HEK293 (cell line): ENCODE measurements around the gene MRPL39.

Source experiments
- AEBP2 ChIP-seq: fragments of 450-650 bp; formaldehyde crosslinking; IDR thresholded peaks from 2 replicates; pipeline ENCODE4 v1.5.1; 2016; ENCODE audit warnings: missing biosample characterization, missing genetic modification characterization, borderline replicate concordance
- ATF2 ChIP-seq: fragments of 450-650 bp; formaldehyde crosslinking; IDR thresholded peaks from 2 replicates; pipeline ENCODE4 v1.5.1; 2016; ENCODE audit warnings: missing biosample characterization, missing genetic modification characterization, low read depth
- BCL11A ChIP-seq: fragments of 450-650 bp; formaldehyde crosslinking; IDR thresholded peaks from 2 replicates; pipeline ENCODE4 v1.5.1; 2016; ENCODE audit warnings: low read depth, missing biosample characterization, missing genetic modification characterization
- GFI1B ChIP-seq: fragments of 450-650 bp; formaldehyde crosslinking; IDR thresholded peaks from 2 replicates; pipeline ENCODE4 v1.5.1; 2016; ENCODE audit warnings: missing biosample characterization, missing genetic modification characterization
- INSM2 ChIP-seq: fragments of 450-650 bp; formaldehyde crosslinking; IDR thresholded peaks from 2 replicates; pipeline ENCODE4 v1.5.1; 2016; ENCODE audit warnings: missing biosample characterization, missing genetic modification characterization
- KLF16 ChIP-seq: fragments of 450-650 bp; formaldehyde crosslinking; IDR thresholded peaks from 2 replicates; pipeline ENCODE4 v1.5.1; 2017; ENCODE audit warnings: missing biosample characterization, missing genetic modification characterization
- KLF17 ChIP-seq: fragments of 450-650 bp; formaldehyde crosslinking; IDR thresholded peaks from 2 replicates; pipeline ENCODE4 v1.5.1; 2016; ENCODE audit warnings: missing biosample characterization, missing genetic modification characterization
- MEIS1 ChIP-seq: sonication (generic); formaldehyde crosslinking; IDR thresholded peaks from 2 replicates; pipeline ENCODE4 v1.8.1; 2022; ENCODE audit warnings: missing genetic modification reagents, mild to moderate bottlenecking, borderline replicate concordance
- PRDM1 ChIP-seq: fragments of 450-650 bp; formaldehyde crosslinking; IDR thresholded peaks from 2 replicates; pipeline ENCODE4; 2016; ENCODE audit warnings: missing biosample characterization, missing genetic modification characterization
- SCRT1 ChIP-seq: fragments of 450-650 bp; formaldehyde crosslinking; IDR thresholded peaks from 2 replicates; pipeline ENCODE4 v1.5.1; 2016; ENCODE audit warnings: missing biosample characterization, missing genetic modification characterization, borderline replicate concordance
- SP3 ChIP-seq: fragments of 450-650 bp; formaldehyde crosslinking; IDR thresholded peaks from 2 replicates; pipeline ENCODE4 v1.5.1; 2016; ENCODE audit warnings: missing biosample characterization, missing genetic modification characterization
- TRIM28 ChIP-seq: IDR thresholded peaks from 2 replicates; pipeline ENCODE4 v1.6.1; 2011; ENCODE audit warnings: low read length, control low read depth, borderline replicate concordance
- WT1 ChIP-seq: fragments of 450-650 bp; formaldehyde crosslinking; IDR thresholded peaks from 2 replicates; pipeline ENCODE4 v1.5.1; 2016; ENCODE audit warnings: missing biosample characterization, missing genetic modification characterization
- ZEB2 ChIP-seq: fragments of 450-650 bp; formaldehyde crosslinking; IDR thresholded peaks from 2 replicates; pipeline ENCODE4 v1.5.1; 2016; ENCODE audit warnings: missing biosample characterization, missing genetic modification characterization
- ZNF114 ChIP-seq: fragments of 450-650 bp; formaldehyde crosslinking; IDR thresholded peaks from 2 replicates; pipeline ENCODE4 v1.5.0; 2017; ENCODE audit warnings: missing biosample characterization, missing genetic modification characterization
- ZNF169 ChIP-seq: fragments of 450-650 bp; formaldehyde crosslinking; IDR thresholded peaks from 2 replicates; pipeline ENCODE4 v1.5.1; 2016; ENCODE audit warnings: missing biosample characterization, missing genetic modification characterization
- ZNF202 ChIP-seq: fragments of 450-650 bp; formaldehyde crosslinking; IDR thresholded peaks from 2 replicates; pipeline ENCODE4 v1.5.1; 2016; ENCODE audit warnings: missing biosample characterization, missing genetic modification characterization, borderline replicate concordance
- ZNF266 ChIP-seq: fragments of 450-650 bp; formaldehyde crosslinking; IDR thresholded peaks from 2 replicates; pipeline ENCODE4 v1.5.1; 2016; ENCODE audit warnings: missing biosample characterization, missing genetic modification characterization, low read depth
- ZNF404 ChIP-seq: fragments of 450-650 bp; formaldehyde crosslinking; IDR thresholded peaks from 2 replicates; pipeline ENCODE4 v1.5.1; 2017; ENCODE audit warnings: missing biosample characterization, missing genetic modification characterization
- ZNF449 ChIP-seq: fragments of 450-650 bp; formaldehyde crosslinking; IDR thresholded peaks from 2 replicates; pipeline ENCODE4 v1.5.1; 2017; ENCODE audit warnings: missing biosample characterization, mild to moderate bottlenecking, missing genetic modification characterization, moderate library complexity
- ZNF473 ChIP-seq: fragments of 450-650 bp; formaldehyde crosslinking; IDR thresholded peaks from 2 replicates; pipeline ENCODE4 v1.5.1; 2017; ENCODE audit warnings: missing biosample characterization, missing genetic modification characterization
- ZNF549 ChIP-seq: fragments of 450-650 bp; IDR thresholded peaks from 2 replicates; pipeline ENCODE4 v1.5.1; 2018; ENCODE audit warnings: missing biosample characterization, missing genetic modification characterization, mild to moderate bottlenecking, inconsistent platforms, moderate library complexity
- ZNF560 ChIP-seq: fragments of 450-650 bp; formaldehyde crosslinking; IDR thresholded peaks from 2 replicates; pipeline ENCODE4 v1.5.1; 2017; ENCODE audit warnings: missing biosample characterization, missing genetic modification characterization, borderline replicate concordance
- ZNF561 ChIP-seq: fragments of 450-650 bp; IDR thresholded peaks from 2 replicates; pipeline ENCODE4 v1.5.1; 2018; ENCODE audit warnings: missing biosample characterization, missing genetic modification characterization, borderline replicate concordance
- ZNF571 ChIP-seq: fragments of 450-650 bp; formaldehyde crosslinking; IDR thresholded peaks from 2 replicates; pipeline ENCODE4 v1.5.0; 2017; ENCODE audit warnings: missing biosample characterization, missing genetic modification characterization
- ZNF596 ChIP-seq: fragments of 450-650 bp; IDR thresholded peaks from 2 replicates; pipeline ENCODE4 v1.5.0; 2018; ENCODE audit warnings: missing biosample characterization, mild to moderate bottlenecking, missing genetic modification characterization, moderate library complexity
- ZNF610 ChIP-seq: fragments of 450-650 bp; formaldehyde crosslinking; IDR thresholded peaks from 2 replicates; pipeline ENCODE4 v1.5.1; 2016; ENCODE audit warnings: missing biosample characterization, missing genetic modification characterization, borderline replicate concordance
- ZNF621 ChIP-seq: fragments of 450-650 bp; formaldehyde crosslinking; IDR thresholded peaks from 2 replicates; pipeline ENCODE4 v1.5.1; 2017; ENCODE audit warnings: missing biosample characterization, missing genetic modification characterization
- ZNF670 ChIP-seq: fragments of 450-650 bp; formaldehyde crosslinking; IDR thresholded peaks from 2 replicates; pipeline ENCODE4 v1.5.1; 2016; ENCODE audit warnings: missing biosample characterization, missing genetic modification characterization, low read depth
- ZNF692 ChIP-seq: fragments of 450-650 bp; formaldehyde crosslinking; IDR thresholded peaks from 2 replicates; pipeline ENCODE4 v1.5.1; 2016; ENCODE audit warnings: missing biosample characterization, missing genetic modification characterization
- ZNF768 ChIP-seq: fragments of 450-650 bp; formaldehyde crosslinking; IDR thresholded peaks from 2 replicates; pipeline ENCODE4 v1.5.1; 2018; ENCODE audit warnings: missing biosample characterization, mild to moderate bottlenecking, missing genetic modification characterization
- ZNF776 ChIP-seq: fragments of 450-650 bp; formaldehyde crosslinking; IDR thresholded peaks from 2 replicates; pipeline ENCODE4 v1.5.0; 2017; ENCODE audit warnings: missing biosample characterization, missing genetic modification characterization, borderline replicate concordance

MRPL39 gene

GRCh38 chr21:25607151-25608043 lies at the start of gene MRPL39 (continued):
- TF ChIP-seq ZNF549 (tag by site-specific recombination): no peak
- no peak; the same call in 1 of the 2 replicates for TF ChIP-seq GFI1B (tag by site-specific recombination)
- peak; percentile 81 for TF ChIP-seq INSM2 (tag by site-specific recombination)
- TF ChIP-seq ATF2 (tag by site-specific recombination): no peak
- TF ChIP-seq ZNF560 (tag by site-specific recombination): no peak
- TF ChIP-seq ZNF692 (tag by site-specific recombination): peak; percentile 93
- TF ChIP-seq ZNF768: no peak
- TF ChIP-seq ZNF449: peak; percentile 20; the same call in 1 of the 2 replicates
- TF ChIP-seq ZNF670: no peak
- TF ChIP-seq KLF16 (tag by site-specific recombination): peak; percentile 97
- TF ChIP-seq ZNF404 (tag by site-specific recombination): no peak
- TF ChIP-seq ZNF202 (tag by site-specific recombination): no peak
- peak; percentile 80; the same call in 1 of the 2 replicates for TF ChIP-seq TRIM28
- peak; percentile 95 for TF ChIP-seq ZNF561 (tag by site-specific recombination)
- TF ChIP-seq ZNF621: no peak
- no peak for TF ChIP-seq ZNF596
- TF ChIP-seq SCRT1 (tag by site-specific recombination): peak; percentile 69
- TF ChIP-seq ZNF266: no peak
- TF ChIP-seq KLF17 (tag by site-specific recombination): peak; percentile 88
- no peak for TF ChIP-seq AEBP2 (tag by site-specific recombination)
- peak; percentile 96 for TF ChIP-seq ZEB2 (tag by site-specific recombination)
- TF ChIP-seq ZNF571: no peak
- 0 out of 2 replicates have a peak, but pooled peaks have one; percentile 15 for TF ChIP-seq MEIS1
- no peak for TF ChIP-seq ZNF473 (tag by site-specific recombination)
- TF ChIP-seq ZNF610 (tag by site-specific recombination): peak; percentile 80
- 0 out of 2 replicates have a peak, but pooled peaks have one; percentile 43 for TF ChIP-seq WT1
- TF ChIP-seq PRDM1: no peak
- TF ChIP-seq ZNF776 (tag by site-specific recombination): no peak
- no peak for TF ChIP-seq ZNF169 (tag by site-specific recombination)
- TF ChIP-seq ZNF114: no peak
- TF ChIP-seq SP3: peak; percentile 87
- TF ChIP-seq BCL11A (tag by site-specific recombination): no peak
